ENCODE results near the gene CDKL4.

DNA sequence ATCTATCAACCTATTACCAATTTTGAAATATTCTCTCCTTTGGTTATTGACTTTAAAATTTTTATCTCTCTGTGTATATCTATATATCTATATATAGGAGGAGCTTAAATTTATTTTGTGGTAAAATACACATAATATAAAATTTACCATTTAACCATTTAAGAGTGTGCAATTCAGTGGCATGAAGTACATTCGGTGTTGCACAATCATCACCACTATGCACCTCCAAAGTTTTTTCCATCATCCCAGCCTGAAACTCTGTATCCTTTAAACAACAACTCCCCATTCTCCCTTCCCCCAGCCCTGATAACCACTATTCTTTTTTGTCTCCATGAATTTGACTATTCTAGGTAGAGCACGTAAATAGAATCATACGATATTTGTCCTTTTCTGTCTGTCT is 49.1 kb downstream of the CDKL4 start:
- TF ChIP-seq FOSL2 (CRISPR knock-in tag; IDR thresholded peaks at IDR 0.05) (no peak), SMC3 (IDR thresholded peaks at IDR 0.05; ENCODE audit: low read length) (no peak), ZNF383 (CRISPR knock-in tag; IDR thresholded peaks at IDR 0.05; ENCODE audit: borderline replicate concordance) (no peak), FOXK2 (IDR thresholded peaks at IDR 0.05) (no peak), SRF (IDR thresholded peaks at IDR 0.05; ENCODE audit: low read depth, low read length) (no peak), ELF4 (CRISPR knock-in tag; IDR thresholded peaks at IDR 0.05; ENCODE audit: borderline replicate concordance) (no peak), CEBPB (IDR thresholded peaks at IDR 0.05; ENCODE audit: borderline replicate concordance, low read depth, low read length) (peak; percentile 79), MED1 (CRISPR knock-in tag; IDR thresholded peaks at IDR 0.05) (no peak), TCF7L2 (IDR thresholded peaks at IDR 0.05; ENCODE audit: low read depth, low read length) (no peak), PAWR (CRISPR knock-in tag; IDR thresholded peaks at IDR 0.05; ENCODE audit: borderline replicate concordance) (no peak), CTCF (CRISPR knock-in tag; IDR thresholded peaks at IDR 0.05) (no peak)
- TF ChIP-seq, protein P1, sequence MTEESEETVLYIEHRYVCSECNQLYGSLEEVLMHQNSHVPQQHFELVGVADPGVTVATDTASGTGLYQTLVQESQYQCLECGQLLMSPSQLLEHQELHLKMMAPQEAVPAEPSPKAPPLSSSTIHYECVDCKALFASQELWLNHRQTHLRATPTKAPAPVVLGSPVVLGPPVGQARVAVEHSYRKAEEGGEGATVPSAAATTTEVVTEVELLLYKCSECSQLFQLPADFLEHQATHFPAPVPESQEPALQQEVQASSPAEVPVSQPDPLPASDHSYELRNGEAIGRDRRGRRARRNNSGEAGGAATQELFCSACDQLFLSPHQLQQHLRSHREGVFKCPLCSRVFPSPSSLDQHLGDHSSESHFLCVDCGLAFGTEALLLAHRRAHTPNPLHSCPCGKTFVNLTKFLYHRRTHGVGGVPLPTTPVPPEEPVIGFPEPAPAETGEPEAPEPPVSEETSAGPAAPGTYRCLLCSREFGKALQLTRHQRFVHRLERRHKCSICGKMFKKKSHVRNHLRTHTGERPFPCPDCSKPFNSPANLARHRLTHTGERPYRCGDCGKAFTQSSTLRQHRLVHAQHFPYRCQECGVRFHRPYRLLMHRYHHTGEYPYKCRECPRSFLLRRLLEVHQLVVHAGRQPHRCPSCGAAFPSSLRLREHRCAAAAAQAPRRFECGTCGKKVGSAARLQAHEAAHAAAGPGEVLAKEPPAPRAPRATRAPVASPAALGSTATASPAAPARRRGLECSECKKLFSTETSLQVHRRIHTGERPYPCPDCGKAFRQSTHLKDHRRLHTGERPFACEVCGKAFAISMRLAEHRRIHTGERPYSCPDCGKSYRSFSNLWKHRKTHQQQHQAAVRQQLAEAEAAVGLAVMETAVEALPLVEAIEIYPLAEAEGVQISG (CRISPR knock-in tag; IDR thresholded peaks at IDR 0.05): no peak
- TF ChIP-seq, protein P2, sequence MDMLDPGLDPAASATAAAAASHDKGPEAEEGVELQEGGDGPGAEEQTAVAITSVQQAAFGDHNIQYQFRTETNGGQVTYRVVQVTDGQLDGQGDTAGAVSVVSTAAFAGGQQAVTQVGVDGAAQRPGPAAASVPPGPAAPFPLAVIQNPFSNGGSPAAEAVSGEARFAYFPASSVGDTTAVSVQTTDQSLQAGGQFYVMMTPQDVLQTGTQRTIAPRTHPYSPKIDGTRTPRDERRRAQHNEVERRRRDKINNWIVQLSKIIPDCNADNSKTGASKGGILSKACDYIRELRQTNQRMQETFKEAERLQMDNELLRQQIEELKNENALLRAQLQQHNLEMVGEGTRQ (IDR thresholded peaks at IDR 0.05; ENCODE audit: low read depth, low read length): no peak
- TF ChIP-seq, protein P2 (CRISPR knock-in tag; IDR thresholded peaks at IDR 0.05; ENCODE audit: borderline replicate concordance): no peak
- TF ChIP-seq, protein P3, sequence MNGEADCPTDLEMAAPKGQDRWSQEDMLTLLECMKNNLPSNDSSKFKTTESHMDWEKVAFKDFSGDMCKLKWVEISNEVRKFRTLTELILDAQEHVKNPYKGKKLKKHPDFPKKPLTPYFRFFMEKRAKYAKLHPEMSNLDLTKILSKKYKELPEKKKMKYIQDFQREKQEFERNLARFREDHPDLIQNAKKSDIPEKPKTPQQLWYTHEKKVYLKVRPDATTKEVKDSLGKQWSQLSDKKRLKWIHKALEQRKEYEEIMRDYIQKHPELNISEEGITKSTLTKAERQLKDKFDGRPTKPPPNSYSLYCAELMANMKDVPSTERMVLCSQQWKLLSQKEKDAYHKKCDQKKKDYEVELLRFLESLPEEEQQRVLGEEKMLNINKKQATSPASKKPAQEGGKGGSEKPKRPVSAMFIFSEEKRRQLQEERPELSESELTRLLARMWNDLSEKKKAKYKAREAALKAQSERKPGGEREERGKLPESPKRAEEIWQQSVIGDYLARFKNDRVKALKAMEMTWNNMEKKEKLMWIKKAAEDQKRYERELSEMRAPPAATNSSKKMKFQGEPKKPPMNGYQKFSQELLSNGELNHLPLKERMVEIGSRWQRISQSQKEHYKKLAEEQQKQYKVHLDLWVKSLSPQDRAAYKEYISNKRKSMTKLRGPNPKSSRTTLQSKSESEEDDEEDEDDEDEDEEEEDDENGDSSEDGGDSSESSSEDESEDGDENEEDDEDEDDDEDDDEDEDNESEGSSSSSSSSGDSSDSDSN (CRISPR knock-in tag; IDR thresholded peaks at IDR 0.05): no peak

All from HepG2 (cell line).